PC-3 (cell line): ENCODE measurements around the gene CSNK1D. TPM values are rescaled to one million over a fixed set of nuclear protein-coding genes. Genes with fewer than 3 reads are reported as not detected.

Experiments used
- ATAC-seq: fragments of 200-7000 bp; cut with Tn5 transposase; 2 replicates; pipeline ENCODE4 v1.9.1; 2020; ENCODE audit warnings: mild to moderate bottlenecking, moderate library complexity
- BruUV-seq: library from RNA; stranded (reverse); fragments of 400-500 nt; replicated peaks from 2 replicates; lab custom pipeline; 2021; lab: Mats Ljungman, UMichigan
- CTCF ChIA-PET: fragments of 300-600 bp; sonication (Branson Sonifier 250); formaldehyde crosslinking; loops from one replicate; lab custom pipeline; 2022; ENCODE audit warnings: antibody characterized with exemption; lab: Charles Lee
- POLR2A ChIA-PET: fragments of 300-600 bp; sonication (Branson Sonifier 250); formaldehyde crosslinking; loops from one replicate; lab custom pipeline; 2022; ENCODE audit warnings: antibody characterized with exemption; ENCODE audit not compliant: unreplicated experiment; lab: Charles Lee
- DNase-seq: peaks from one replicate; pipeline ENCODE4 v3.0.0-alpha.2; 2015
- H2AFZ ChIP-seq: fragments of 300-600 bp; sonication (generic); 2 replicates; pipeline ENCODE4 v1.6.0; 2016; ENCODE audit warnings: antibody characterized with exemption, low read length
- H3F3A ChIP-seq: fragments of 300-600 bp; sonication (generic); one replicate; pipeline ENCODE4 v1.6.0; 2017; ENCODE audit warnings: antibody characterized with exemption, low read length, control low read depth, mild to moderate bottlenecking; ENCODE audit not compliant: unreplicated experiment
- H3K27ac ChIP-seq: fragments of 300-600 bp; sonication (generic); 2 replicates; pipeline ENCODE4 v1.5.1; 2016; ENCODE audit warnings: mild to moderate bottlenecking, low read length
- H3K27me3 ChIP-seq: fragments of 300-600 bp; sonication (generic); 2 replicates; pipeline ENCODE4 v1.6.1; 2016; ENCODE audit warnings: low read length, mixed read lengths
- H3K36me3 ChIP-seq: fragments of 300-600 bp; sonication (generic); 2 replicates; pipeline ENCODE4 v1.6.1; 2016; ENCODE audit warnings: low read depth, mixed run types, low read length, mixed read lengths
- H3K4me1 ChIP-seq: fragments of 300-600 bp; sonication (generic); 2 replicates; pipeline ENCODE4 v1.5.1; 2016; ENCODE audit warnings: low read length; ENCODE audit not compliant: insufficient read depth
- H3K4me2 ChIP-seq: fragments of 300-600 bp; sonication (generic); 2 replicates; pipeline ENCODE4 v1.6.0; 2016; ENCODE audit warnings: low read length
- H3K4me3 ChIP-seq: fragments of 300-600 bp; sonication (generic); 2 replicates; pipeline ENCODE4 v1.5.1; 2016; ENCODE audit warnings: mild to moderate bottlenecking, low read length, mixed read lengths
- H3K79me2 ChIP-seq: fragments of 300-600 bp; sonication (generic); 2 replicates; pipeline ENCODE4 v1.6.1; 2017; ENCODE audit warnings: low read length, mixed read lengths
- H3K9ac ChIP-seq: fragments of 300-600 bp; sonication (generic); 2 replicates; pipeline ENCODE4 v1.6.0; 2016; ENCODE audit warnings: mild to moderate bottlenecking, low read length
- H3K9me2 ChIP-seq: fragments of 300-600 bp; sonication (generic); replicated peaks from 2 replicates; pipeline ENCODE4 v1.6.1; 2016; ENCODE audit warnings: mixed run types, low read length, mixed read lengths
- H3K9me3 ChIP-seq: fragments of 300-600 bp; sonication (generic); 2 replicates; pipeline ENCODE4 v1.6.1; 2016; ENCODE audit warnings: low read length, mixed read lengths
- H4K20me1 ChIP-seq: fragments of 300-600 bp; sonication (generic); 2 replicates; pipeline ENCODE4 v1.6.1; 2016; ENCODE audit warnings: low read length, mixed read lengths
- CTCF ChIP-seq: fragments of 300-600 bp; sonication (generic); conservative IDR thresholded peaks from 2 replicates; pipeline ENCODE4 v1.5.1; 2017; ENCODE audit warnings: antibody characterized with exemption, low read depth, mild to moderate bottlenecking, low read length
- EZH2 ChIP-seq: fragments of 300-600 bp; sonication (generic); IDR thresholded peaks from one replicate; pipeline ENCODE4 v1.6.1; 2017; ENCODE audit warnings: antibody characterized with exemption, mild to moderate bottlenecking, low read length; ENCODE audit not compliant: unreplicated experiment
- EZH2phosphoT487 ChIP-seq: fragments of 300-600 bp; sonication (generic); IDR thresholded peaks from 2 replicates; pipeline ENCODE4 v1.6.1; 2018; ENCODE audit warnings: mild to moderate bottlenecking, antibody characterized with exemption, low read length, borderline replicate concordance
- intact Hi-C: fragments of 100-400 bp; cut with micrococcal nuclease; formaldehyde crosslinking; loops from 2 replicates; pipeline ENCODE4 v1.9.0; 2023
- total RNA-seq: library from RNA; depleted of rRNA; stranded (reverse); fragments of >200 nt; gene quantifications from 2 replicates; pipeline ENCODE4 v1.2.3, GENCODE V29; 2014

The CSNK1D gene
- total RNA-seq, 1 experiment from 2014 or later, result 58.6 TPM

- TF ChIP-seq EZH2phosphoT487, result no peak
- no peak for TF ChIP-seq CTCF
- no peak for TF ChIP-seq EZH2
- peaks cover 8% of the 10 kb centered on the region; the same call in 1 of the 2 replicates for H3K36me3 ChIP-seq
- H3K27me3 ChIP-seq, result no peaks in the 10 kb centered on the region
- no peak within 1 kb of the TSS for H2AFZ ChIP-seq
- ATAC-seq (peak; percentile 38), DNase-seq (peak; percentile 77)
- ChIA-PET POLR2A (no interaction called here), CTCF (no interaction called here)
- H4K20me1 ChIP-seq, result peaks cover 37% of the 10 kb centered on the region
- no peaks in the 10 kb centered on the region for H3K9me3 ChIP-seq
- H3K4me1 ChIP-seq, result peaks cover 31% of the 10 kb centered on the region
- peak within 1 kb of the TSS; percentile 84 for H3K4me3 ChIP-seq
- H3K27ac ChIP-seq, result peak within 1 kb of the TSS; percentile 78
- peaks cover 59% of the 10 kb centered on the region for H3K79me2 ChIP-seq
- H3K9me2 ChIP-seq, result no peaks in the 10 kb centered on the region
- peak within 1 kb of the TSS; percentile 90 for H3K4me2 ChIP-seq
- H3F3A ChIP-seq, result no peaks in the 10 kb centered on the region
- peak within 1 kb of the TSS; percentile 93 for H3K9ac ChIP-seq
- intact Hi-C loops, result no loop called here
- no TSS peak for BruUV-seq
Measured at GRCh38 chr17:82228842-82229697, 44.4 kb downstream of the CSNK1D start, which contains the start of gene SLC16A3. Gene SLC16A3, plus strand, starts transcription at chr17:82229042. Its CDS starts 6,967 bp downstream, at chr17:82236009.

GRCh38 chr17:82228278-82228841 lies 45.1 kb downstream of the CSNK1D start:
- intact Hi-C loops, result no loop called here
- H3K79me2 ChIP-seq, result peaks cover 52% of the 10 kb centered on the region
- peaks cover 33% of the 10 kb centered on the region for H4K20me1 ChIP-seq
- H3K4me1 ChIP-seq, result peaks cover 29% of the 10 kb centered on the region
- no peak for TF ChIP-seq EZH2phosphoT487
- TF ChIP-seq CTCF, result no peak
- TF ChIP-seq EZH2, result no peak
- no peak overlapping the region for H2AFZ ChIP-seq
- ATAC-seq (no peak), DNase-seq (no peak)
- H3K36me3 ChIP-seq, result peaks cover 5% of the 10 kb centered on the region; the same call in 1 of the 2 replicates
- no peaks in the 10 kb centered on the region for H3F3A ChIP-seq
- H3K9ac ChIP-seq, result peak overlapping the region; percentile 38; the same call in 1 of the 2 replicates
- H3K9me3 ChIP-seq, result no peaks in the 10 kb centered on the region
- peak overlapping the region; percentile 77 for H3K4me2 ChIP-seq
- POLR2A ChIA-PET, result no interaction called here
- peak overlapping the region; percentile 61 for H3K4me3 ChIP-seq
- H3K27me3 ChIP-seq, result no peaks in the 10 kb centered on the region
- CTCF ChIA-PET, result no interaction called here
- no peaks in the 10 kb centered on the region for H3K9me2 ChIP-seq
- no TSS peak for BruUV-seq
- H3K27ac ChIP-seq, result no peak overlapping the region
